ENCODE results near the gene FIS1.

DNA sequence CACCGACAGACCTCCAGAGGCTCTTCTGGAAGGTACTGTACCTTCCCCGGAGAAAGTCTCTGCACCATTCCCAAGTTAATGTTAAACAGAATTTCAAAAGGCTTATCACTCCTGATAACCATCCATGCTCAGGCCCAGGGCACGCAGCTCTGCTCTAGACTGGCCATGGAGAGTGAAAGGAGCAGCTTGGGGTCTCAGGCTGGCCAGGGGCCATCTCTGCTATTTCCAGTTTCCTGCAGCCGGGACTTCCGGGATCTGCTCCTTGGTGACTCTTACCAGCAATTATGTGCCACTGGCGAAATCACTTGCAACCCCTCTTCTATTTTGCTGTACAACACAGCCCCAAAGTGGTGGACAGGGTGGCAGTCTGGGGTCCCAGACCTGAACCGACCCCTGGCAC, 13.2 kb downstream of the FIS1 start:
- TF ChIP-seq, protein P1, sequence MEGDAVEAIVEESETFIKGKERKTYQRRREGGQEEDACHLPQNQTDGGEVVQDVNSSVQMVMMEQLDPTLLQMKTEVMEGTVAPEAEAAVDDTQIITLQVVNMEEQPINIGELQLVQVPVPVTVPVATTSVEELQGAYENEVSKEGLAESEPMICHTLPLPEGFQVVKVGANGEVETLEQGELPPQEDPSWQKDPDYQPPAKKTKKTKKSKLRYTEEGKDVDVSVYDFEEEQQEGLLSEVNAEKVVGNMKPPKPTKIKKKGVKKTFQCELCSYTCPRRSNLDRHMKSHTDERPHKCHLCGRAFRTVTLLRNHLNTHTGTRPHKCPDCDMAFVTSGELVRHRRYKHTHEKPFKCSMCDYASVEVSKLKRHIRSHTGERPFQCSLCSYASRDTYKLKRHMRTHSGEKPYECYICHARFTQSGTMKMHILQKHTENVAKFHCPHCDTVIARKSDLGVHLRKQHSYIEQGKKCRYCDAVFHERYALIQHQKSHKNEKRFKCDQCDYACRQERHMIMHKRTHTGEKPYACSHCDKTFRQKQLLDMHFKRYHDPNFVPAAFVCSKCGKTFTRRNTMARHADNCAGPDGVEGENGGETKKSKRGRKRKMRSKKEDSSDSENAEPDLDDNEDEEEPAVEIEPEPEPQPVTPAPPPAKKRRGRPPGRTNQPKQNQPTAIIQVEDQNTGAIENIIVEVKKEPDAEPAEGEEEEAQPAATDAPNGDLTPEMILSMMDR (optimal IDR thresholded peaks at IDR 0.05 in 1 of 3, IDR thresholded peaks at IDR 0.05 in 1 of 3, conservative IDR thresholded peaks at IDR 0.05 in 1 of 3; ENCODE audit: extremely low read depth in 1 of 3, insufficient read depth in 2 of 3, low read length in 3 of 3) = no peak
- TF ChIP-seq EZH2 (IDR thresholded peaks at IDR 0.05; ENCODE audit: low read length) = no peak
